Adrenal gland (tissue), 12 donors: ENCODE measurements around the gene SMIM35. TPM values are rescaled to one million over a fixed set of nuclear protein-coding genes. Genes with fewer than 3 reads are reported as not detected.
A peak's percentile ranks its signal among the peaks of the same experiment; 100 is the strongest.

Source experiments
- DNase-seq, 7 donors: peaks; one replicate each; pipeline ENCODE4 v3.0.0-alpha.2; 2019 to 2020
- H3K27ac ChIP-seq, 5 donors: fragments of 200-600 bp; sonication (generic) in 4 of 5; 1 replicate in 3 of 5; 2 replicates in 2 of 5; pipeline versions ENCODE4 v1.5.1 to v1.8.0; 2016 to 2020; ENCODE audit warnings: mild to moderate bottlenecking in 1 of 5
- H3K27me3 ChIP-seq: fragments of 200-600 bp; 2 replicates; pipeline ENCODE4 v1.8.0; 2021
- H3K36me3 ChIP-seq, 2 donors: fragments of 200-600 bp; replicated peaks in 1 of 2; 1 replicate in 1 of 2; 2 replicates in 1 of 2; pipeline versions ENCODE4 v1.5.1 to v1.8.0; 2018 to 2022
- H3K4me1 ChIP-seq, 2 donors: fragments of 200-600 bp; replicated peaks in 1 of 2; 1 replicate in 1 of 2; 2 replicates in 1 of 2; pipeline versions ENCODE4 v1.5.1 to v1.8.0; 2018 to 2021
- H3K4me3 ChIP-seq, 4 donors: fragments of 200-600 bp; sonication (generic) in 3 of 4; one replicate each; pipeline ENCODE4 v1.5.1; 2016 to 2018
- H3K9me3 ChIP-seq, 3 donors: fragments of 200-600 bp; sonication (generic) in 1 of 3; replicated peaks in 1 of 3; 1 replicate in 2 of 3; 2 replicates in 1 of 3; pipeline versions ENCODE4 v1.5.1 to v1.8.0; 2016 to 2021
- CTCF ChIP-seq, 6 experiments: fragments of 450-650 bp in 4 of 6; fragments of 200-600 bp in 2 of 6; sonication (generic) in 1 of 6; IDR thresholded peaks; 1 replicate in 5 of 6; 2 replicates in 1 of 6; pipeline versions ENCODE4 v1.5.1 to v1.8.0; 2016 to 2021; ENCODE audit warnings: antibody characterized with exemption in 6 of 6, mild to moderate bottlenecking in 2 of 6, moderate library complexity in 1 of 6
- POLR2A ChIP-seq, 2 donors: fragments of 450-650 bp; IDR thresholded peaks; one replicate each; pipeline ENCODE4 v1.6.1; 2017; ENCODE audit warnings: antibody characterized with exemption in 2 of 2, mild to moderate bottlenecking in 2 of 2, moderate library complexity in 1 of 2
- WGBS, 4 donors: extraction: QIAGEN DNeasy Blood & Tissue Kit in 2 of 4; methylation state at CpG; one replicate each; pipeline versions ENCODE4 v1.1.5 to v1.1.7; 2013 to 2017; 5-methylcytosine and 5-hydroxymethylcytosine counted together
- intact Hi-C, 2 donors: fragments of 100-400 bp; cut with DNase I; formaldehyde crosslinking; loops; one replicate each; pipeline versions ENCODE4 v1.14.1 to v1.15.0; 2022 to 2023
- polyA plus RNA-seq, 3 donors: library from polyadenylated mRNA; stranded (reverse); fragments of 200-250 nt in 2 of 3; fragments of 350-450 nt in 1 of 3; fragmentation: Illumina TruSeq in 1 of 3; extraction: RNeasy Lipid Tissue Mini Kit (QIAGEN cat#74804) in 1 of 3; gene quantifications; one replicate each; pipeline ENCODE4 v1.2.3, GENCODE V29; 2013 to 2014
- total RNA-seq, 9 donors: library from RNA; depleted of rRNA in 4 of 9; stranded (reverse); fragments of >200 nt in 4 of 9; fragments of 120-200 nt in 1 of 9; fragmentation: NEBNext Ultra II Directional in 1 of 9; extraction: Animal tissue kit (Norgen Biotek cat#: 25700) in 1 of 9; gene quantifications; one replicate each; pipeline versions ENCODE4 v1.1.0 to v1.2.4, GENCODE V29; 2013 to 2023
- donor health status: healthy with polysubstance abuse.
- donor health status: Bipolar disorder and iron deficiency.
- donor health status: DM: yes; HTN: yes; CAD: no.
- donor health status: DM: no; HTN: no; CAD: no.
- donor health status: DM: no; HTN: no; CAD: no.
- donor health status: DM: yes; HTN: yes; CAD: no.

The SMIM35 gene
- total and polyA plus RNA-seq, 12 donors: 0.07 to 0.10 (median 0.09) TPM; not detected in 7

DNA sequence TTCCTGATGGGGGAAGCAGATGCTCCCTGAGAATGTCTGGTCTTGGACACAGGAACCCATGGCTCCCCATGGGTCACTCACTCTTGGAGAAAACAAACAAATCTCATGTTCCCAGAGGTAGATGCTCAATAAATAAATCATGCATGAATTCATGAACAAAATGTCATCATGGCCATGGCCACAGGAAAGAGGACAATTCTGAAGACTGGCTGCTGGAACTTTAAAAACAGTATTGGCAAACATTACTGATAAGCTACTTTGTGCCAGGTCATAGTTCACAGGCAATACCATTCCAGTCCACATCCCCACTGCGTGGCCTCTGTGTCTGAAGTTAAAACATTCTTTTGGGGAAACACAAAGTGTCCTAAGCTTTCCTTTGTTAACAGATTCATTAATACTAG, 9.2 kb upstream of the SMIM35 start:
- intact Hi-C loops: no loop called here
- no peak for DNase-seq
- 0 to 44% (median 42%) methylated on average over 1 of the region's 1 CpG for WGBS, 4 donors
- H3K4me3 ChIP-seq: no peak overlapping the region
- no peaks in the 10 kb centered on the region for H3K36me3 ChIP-seq
- TF ChIP-seq CTCF (IDR thresholded peaks at IDR 0.05): no peak
- TF ChIP-seq POLR2A (IDR thresholded peaks at IDR 0.05): no peak
- no peaks in the 10 kb centered on the region for H3K27me3 ChIP-seq
- H3K9me3 ChIP-seq: no peaks in the 10 kb centered on the region
- H3K4me1 ChIP-seq: no peaks in the 10 kb centered on the region
- H3K27ac ChIP-seq: peak overlapping the region in 1 of 5 donors; percentile 29

- no peak overlapping the region for H3K4me3 ChIP-seq
- intact Hi-C loops: no loop called here
- WGBS, 4 donors: 64 to 76% (median 68%) methylated on average over 4 of the region's 4 CpGs
- H3K36me3 ChIP-seq: no peaks in the 10 kb centered on the region
- no peaks in the 10 kb centered on the region for H3K27me3 ChIP-seq
- H3K27ac ChIP-seq: no peak overlapping the region
- DNase-seq: no peak
- H3K9me3 ChIP-seq: no peaks in the 10 kb centered on the region
- H3K4me1 ChIP-seq: no peaks in the 10 kb centered on the region
- TF ChIP-seq POLR2A (IDR thresholded peaks at IDR 0.05): no peak
- TF ChIP-seq CTCF (IDR thresholded peaks at IDR 0.05): no peak
These were observed 8.7 kb upstream of the SMIM35 start for GRCh38 chr11:118095493-118095892.

DNA sequence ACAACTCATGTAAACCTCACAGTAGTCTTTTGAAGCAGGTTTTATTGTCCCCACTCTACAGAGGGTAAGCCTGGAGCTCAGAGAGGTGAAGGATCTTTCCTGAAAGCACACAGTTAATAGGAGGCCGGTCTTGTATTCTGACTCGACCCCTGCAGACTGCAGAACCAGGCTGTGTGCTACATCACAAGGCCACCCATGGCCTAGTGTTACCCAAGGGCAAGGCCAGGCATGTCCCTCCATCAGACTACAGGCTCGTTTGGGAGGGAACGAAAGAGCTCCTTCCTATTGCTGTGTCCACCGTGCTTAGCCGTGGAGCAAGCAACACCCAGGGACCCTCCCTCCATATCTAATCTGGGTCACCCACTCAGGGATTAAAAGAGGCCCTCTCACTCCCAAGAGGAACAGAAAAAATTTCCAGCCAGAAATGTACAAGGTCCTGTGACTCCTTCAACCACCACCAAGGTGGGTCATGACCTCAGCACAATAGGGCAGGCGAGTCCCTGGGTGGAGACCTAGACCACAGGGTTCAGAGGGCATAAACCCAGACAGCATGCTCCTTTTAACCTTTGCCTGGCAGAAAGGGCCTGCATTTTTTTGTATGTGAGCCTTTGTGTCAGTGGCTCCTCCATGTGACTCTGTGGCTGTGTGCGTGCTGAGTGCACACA, 6.3 kb upstream of the SMIM35 start:
- Histone ChIP-seq H3K36me3 (no peaks in the 10 kb centered on the region), H3K4me3 (no peak overlapping the region), H3K9me3 (no peaks in the 10 kb centered on the region), H3K27ac (no peak overlapping the region), H3K27me3 (no peaks in the 10 kb centered on the region), H3K4me1 (peaks cover 0 to 5% of the 10 kb centered on the region in 2 donors)
- intact Hi-C loops: no loop called here
- TF ChIP-seq POLR2A (IDR thresholded peaks at IDR 0.05): no peak
- TF ChIP-seq CTCF (IDR thresholded peaks at IDR 0.05): no peak
- DNase-seq: peak in 1 of 7 donors; percentile 20
- 47 to 75% (median 60%) methylated on average over 8 of the region's 8 CpGs for WGBS, 4 donors

DNA sequence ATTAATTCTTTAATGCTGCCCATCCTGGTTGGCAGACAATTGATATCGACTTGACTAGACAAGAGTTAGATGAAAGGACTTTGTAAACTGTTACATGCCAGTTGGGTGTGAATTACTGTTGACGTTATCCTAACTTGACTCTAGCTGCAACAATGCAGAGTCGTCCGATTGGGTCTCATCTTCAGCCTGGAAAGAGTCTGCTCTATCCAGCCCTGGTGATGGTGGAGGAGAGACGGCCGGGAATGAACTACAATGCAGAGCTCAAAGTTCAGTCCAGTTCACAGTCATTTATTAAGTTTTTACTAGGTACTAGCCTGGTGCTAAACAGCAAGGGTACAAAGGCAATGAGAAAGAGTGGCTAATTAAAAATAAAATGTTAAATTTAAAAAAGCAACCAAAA, 4.9 kb upstream of the SMIM35 start:
- no peak for TF ChIP-seq POLR2A (IDR thresholded peaks at IDR 0.05)
- TF ChIP-seq CTCF (IDR thresholded peaks at IDR 0.05): no peak

More for the DNA sequence above, 4.9 kb upstream of the SMIM35 start:
- Histone ChIP-seq H3K36me3 (no peaks in the 10 kb centered on the region), H3K9me3 (no peaks in the 10 kb centered on the region), H3K27me3 (no peaks in the 10 kb centered on the region), H3K27ac (no peak overlapping the region), H3K4me3 (no peak overlapping the region), H3K4me1 (peaks cover 0 to 16% of the 10 kb centered on the region in 2 donors)
- DNase-seq: no peak
- WGBS, 4 donors: 59 to 76% (median 73%) methylated on average over 6 of the region's 6 CpGs
- intact Hi-C loops: no loop called here
